H1 (cell line): ENCODE data around the gene INHBC. TPM values are rescaled to one million over a fixed set of nuclear protein-coding genes. Genes with fewer than 3 reads are reported as not detected.

ENCODE experiments used
- HDAC6 ChIP-seq: IDR thresholded peaks from one replicate; pipeline ENCODE4 v1.7.1; 2012; ENCODE audit warnings: low read depth, mild to moderate bottlenecking, inconsistent platforms, low read length, moderate library complexity
- SIN3A ChIP-seq, 2 experiments: IDR thresholded peaks in 1 of 2; conservative IDR thresholded peaks in 1 of 2; 2 replicates each; pipeline ENCODE4 v1.6.1; 2011 to 2012; ENCODE audit warnings: low read length in 2 of 2, improper control_type of control experiment in 1 of 2, low read depth in 1 of 2, mild to moderate bottlenecking in 1 of 2
- SP1 ChIP-seq: IDR thresholded peaks from 2 replicates; pipeline ENCODE4 v1.6.1; 2011; ENCODE audit warnings: low read depth, low read length
- SP2 ChIP-seq: IDR thresholded peaks from 2 replicates; pipeline ENCODE4 v1.6.1; 2012; ENCODE audit warnings: mild to moderate bottlenecking, low read length, inconsistent platforms
- polyA plus RNA-seq, 7 experiments: library from polyadenylated mRNA; depleted of rRNA in 3 of 7; stranded (reverse) in 5 of 7; unstranded in 2 of 7; fragments of >200 nt in 5 of 7; fragments of 200-250 nt in 2 of 7; gene quantifications; 1 replicate in 5 of 7; 2 replicates in 1 of 7; 4 replicates in 1 of 7; pipeline versions ENCODE4 v1.2.1 to v1.2.3, GENCODE V29; 2011 to 2013; ENCODE audit warnings: missing spikeins in 2 of 7, mixed read lengths in 2 of 7
- total RNA-seq: library from RNA; stranded (reverse); fragmentation: NEBNext Ultra II Directional; extraction: Animal tissue kit (Norgen Biotek cat#: 25700); gene quantifications from 2 replicates; pipeline ENCODE4 v1.2.1, GENCODE V29; 2021
- TF ChIP-seq, protein P1 (sequence below): fragments of 300-600 bp; sonication (generic); IDR thresholded peaks from 2 replicates; pipeline ENCODE4 v1.7.1; 2012; ENCODE audit warnings: low read length, moderate library complexity, mild to moderate bottlenecking, inconsistent platforms; ENCODE audit not compliant: insufficient replicate concordance

The INHBC gene
- total and polyA plus RNA-seq, 2 of the 8 experiments (the other 6 are each of a cell fraction or from before 2014, with no cell fraction given): 0.15 TPM; not detected in 1

DNA sequence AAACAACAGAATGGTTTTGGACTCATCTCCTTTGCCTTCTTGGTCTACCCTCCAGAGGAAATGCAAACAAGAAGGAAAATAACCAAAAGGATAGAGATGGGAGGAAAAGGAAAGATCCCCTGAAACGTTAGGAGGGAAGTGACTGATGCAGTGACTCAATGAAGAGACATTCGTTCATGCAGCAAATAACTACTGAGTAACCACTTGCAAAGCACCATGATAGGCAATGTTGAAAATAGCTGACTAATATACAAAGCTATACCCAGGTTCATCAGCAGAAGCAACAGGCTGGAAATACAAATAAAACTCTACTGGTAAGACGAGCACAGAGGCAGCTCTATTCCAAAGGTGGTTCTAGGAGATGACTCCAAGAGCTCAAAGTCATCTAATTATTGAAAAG, 45.6 kb upstream of the INHBC start (continued):
- no peak for TF ChIP-seq SIN3A (conservative IDR thresholded peaks at IDR 0.05 in 1 of 2, IDR thresholded peaks at IDR 0.05 in 1 of 2; ENCODE audit: low read depth in 1 of 2, low read length in 2 of 2)
- no peak for TF ChIP-seq SP2
- TF ChIP-seq, protein P1, sequence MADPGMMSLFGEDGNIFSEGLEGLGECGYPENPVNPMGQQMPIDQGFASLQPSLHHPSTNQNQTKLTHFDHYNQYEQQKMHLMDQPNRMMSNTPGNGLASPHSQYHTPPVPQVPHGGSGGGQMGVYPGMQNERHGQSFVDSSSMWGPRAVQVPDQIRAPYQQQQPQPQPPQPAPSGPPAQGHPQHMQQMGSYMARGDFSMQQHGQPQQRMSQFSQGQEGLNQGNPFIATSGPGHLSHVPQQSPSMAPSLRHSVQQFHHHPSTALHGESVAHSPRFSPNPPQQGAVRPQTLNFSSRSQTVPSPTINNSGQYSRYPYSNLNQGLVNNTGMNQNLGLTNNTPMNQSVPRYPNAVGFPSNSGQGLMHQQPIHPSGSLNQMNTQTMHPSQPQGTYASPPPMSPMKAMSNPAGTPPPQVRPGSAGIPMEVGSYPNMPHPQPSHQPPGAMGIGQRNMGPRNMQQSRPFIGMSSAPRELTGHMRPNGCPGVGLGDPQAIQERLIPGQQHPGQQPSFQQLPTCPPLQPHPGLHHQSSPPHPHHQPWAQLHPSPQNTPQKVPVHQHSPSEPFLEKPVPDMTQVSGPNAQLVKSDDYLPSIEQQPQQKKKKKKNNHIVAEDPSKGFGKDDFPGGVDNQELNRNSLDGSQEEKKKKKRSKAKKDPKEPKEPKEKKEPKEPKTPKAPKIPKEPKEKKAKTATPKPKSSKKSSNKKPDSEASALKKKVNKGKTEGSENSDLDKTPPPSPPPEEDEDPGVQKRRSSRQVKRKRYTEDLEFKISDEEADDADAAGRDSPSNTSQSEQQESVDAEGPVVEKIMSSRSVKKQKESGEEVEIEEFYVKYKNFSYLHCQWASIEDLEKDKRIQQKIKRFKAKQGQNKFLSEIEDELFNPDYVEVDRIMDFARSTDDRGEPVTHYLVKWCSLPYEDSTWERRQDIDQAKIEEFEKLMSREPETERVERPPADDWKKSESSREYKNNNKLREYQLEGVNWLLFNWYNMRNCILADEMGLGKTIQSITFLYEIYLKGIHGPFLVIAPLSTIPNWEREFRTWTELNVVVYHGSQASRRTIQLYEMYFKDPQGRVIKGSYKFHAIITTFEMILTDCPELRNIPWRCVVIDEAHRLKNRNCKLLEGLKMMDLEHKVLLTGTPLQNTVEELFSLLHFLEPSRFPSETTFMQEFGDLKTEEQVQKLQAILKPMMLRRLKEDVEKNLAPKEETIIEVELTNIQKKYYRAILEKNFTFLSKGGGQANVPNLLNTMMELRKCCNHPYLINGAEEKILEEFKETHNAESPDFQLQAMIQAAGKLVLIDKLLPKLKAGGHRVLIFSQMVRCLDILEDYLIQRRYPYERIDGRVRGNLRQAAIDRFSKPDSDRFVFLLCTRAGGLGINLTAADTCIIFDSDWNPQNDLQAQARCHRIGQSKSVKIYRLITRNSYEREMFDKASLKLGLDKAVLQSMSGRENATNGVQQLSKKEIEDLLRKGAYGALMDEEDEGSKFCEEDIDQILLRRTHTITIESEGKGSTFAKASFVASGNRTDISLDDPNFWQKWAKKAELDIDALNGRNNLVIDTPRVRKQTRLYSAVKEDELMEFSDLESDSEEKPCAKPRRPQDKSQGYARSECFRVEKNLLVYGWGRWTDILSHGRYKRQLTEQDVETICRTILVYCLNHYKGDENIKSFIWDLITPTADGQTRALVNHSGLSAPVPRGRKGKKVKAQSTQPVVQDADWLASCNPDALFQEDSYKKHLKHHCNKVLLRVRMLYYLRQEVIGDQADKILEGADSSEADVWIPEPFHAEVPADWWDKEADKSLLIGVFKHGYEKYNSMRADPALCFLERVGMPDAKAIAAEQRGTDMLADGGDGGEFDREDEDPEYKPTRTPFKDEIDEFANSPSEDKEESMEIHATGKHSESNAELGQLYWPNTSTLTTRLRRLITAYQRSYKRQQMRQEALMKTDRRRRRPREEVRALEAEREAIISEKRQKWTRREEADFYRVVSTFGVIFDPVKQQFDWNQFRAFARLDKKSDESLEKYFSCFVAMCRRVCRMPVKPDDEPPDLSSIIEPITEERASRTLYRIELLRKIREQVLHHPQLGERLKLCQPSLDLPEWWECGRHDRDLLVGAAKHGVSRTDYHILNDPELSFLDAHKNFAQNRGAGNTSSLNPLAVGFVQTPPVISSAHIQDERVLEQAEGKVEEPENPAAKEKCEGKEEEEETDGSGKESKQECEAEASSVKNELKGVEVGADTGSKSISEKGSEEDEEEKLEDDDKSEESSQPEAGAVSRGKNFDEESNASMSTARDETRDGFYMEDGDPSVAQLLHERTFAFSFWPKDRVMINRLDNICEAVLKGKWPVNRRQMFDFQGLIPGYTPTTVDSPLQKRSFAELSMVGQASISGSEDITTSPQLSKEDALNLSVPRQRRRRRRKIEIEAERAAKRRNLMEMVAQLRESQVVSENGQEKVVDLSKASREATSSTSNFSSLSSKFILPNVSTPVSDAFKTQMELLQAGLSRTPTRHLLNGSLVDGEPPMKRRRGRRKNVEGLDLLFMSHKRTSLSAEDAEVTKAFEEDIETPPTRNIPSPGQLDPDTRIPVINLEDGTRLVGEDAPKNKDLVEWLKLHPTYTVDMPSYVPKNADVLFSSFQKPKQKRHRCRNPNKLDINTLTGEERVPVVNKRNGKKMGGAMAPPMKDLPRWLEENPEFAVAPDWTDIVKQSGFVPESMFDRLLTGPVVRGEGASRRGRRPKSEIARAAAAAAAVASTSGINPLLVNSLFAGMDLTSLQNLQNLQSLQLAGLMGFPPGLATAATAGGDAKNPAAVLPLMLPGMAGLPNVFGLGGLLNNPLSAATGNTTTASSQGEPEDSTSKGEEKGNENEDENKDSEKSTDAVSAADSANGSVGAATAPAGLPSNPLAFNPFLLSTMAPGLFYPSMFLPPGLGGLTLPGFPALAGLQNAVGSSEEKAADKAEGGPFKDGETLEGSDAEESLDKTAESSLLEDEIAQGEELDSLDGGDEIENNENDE: no peak
- no peak for TF ChIP-seq HDAC6
- TF ChIP-seq SP1: no peak
